GM18502 (cell line): ENCODE measurements around the gene PRPF40B.
"Not testable (repeated sequence)": the region's sequence is repeated elsewhere in the genome, so short reads cannot be mapped to it uniquely, and the experiment has no call there.

Experiments
- ATAC-seq: cut with Tn5 transposase; IDR thresholded peaks from one replicate; pipeline ENCODE4 v1.9.1; 2021; ENCODE audit warnings: mild to moderate bottlenecking; ENCODE audit not compliant: unreplicated experiment, poor library complexity

The PRPF40B gene

GRCh38 chr12:49623142-49623904 lies at the start of gene PRPF40B:
Gene PRPF40B (plus strand): TSS chr12:49623561. CDS start chr12:49623591, 30 bp downstream.
- ATAC-seq = peak; percentile 74

GRCh38 chr12:49577589-49578315 lies 45.6 kb upstream of the PRPF40B start:
- ATAC-seq = no peak

- no peak for ATAC-seq
Measured at GRCh38 chr12:49578471-49579112, 44.8 kb upstream of the PRPF40B start.

- no peak for ATAC-seq
Measured at GRCh38 chr12:49580572-49581535, 42.5 kb upstream of the PRPF40B start.

- ATAC-seq = no peak
Measured at GRCh38 chr12:49582201-49582600, 41.2 kb upstream of the PRPF40B start.

GRCh38 chr12:49582850-49583249 lies 40.5 kb upstream of the PRPF40B start:
- no peak for ATAC-seq

- no peak for ATAC-seq
Measured at GRCh38 chr12:49583366-49584094, 39.8 kb upstream of the PRPF40B start.

- ATAC-seq = no peak
Measured at GRCh38 chr12:49584591-49584990, 38.8 kb upstream of the PRPF40B start.

GRCh38 chr12:49585477-49586459 lies 37.6 kb upstream of the PRPF40B start:
- ATAC-seq = no peak

GRCh38 chr12:49587174-49587908 lies 36.0 kb upstream of the PRPF40B start:
- no peak for ATAC-seq

GRCh38 chr12:49588281-49588680 lies 35.1 kb upstream of the PRPF40B start:
- no peak for ATAC-seq

- no peak for ATAC-seq
Measured at GRCh38 chr12:49588721-49589516, 34.4 kb upstream of the PRPF40B start.

GRCh38 chr12:49598527-49598926 lies 24.8 kb upstream of the PRPF40B start:
- no peak for ATAC-seq

- ATAC-seq = no peak
Measured at GRCh38 chr12:49599961-49600360, 23.4 kb upstream of the PRPF40B start.

GRCh38 chr12:49603721-49604120 lies 19.6 kb upstream of the PRPF40B start:
- ATAC-seq = no peak

GRCh38 chr12:49604856-49605255 lies 18.5 kb upstream of the PRPF40B start:
- ATAC-seq = no peak

- ATAC-seq = not testable (repeated sequence)
Measured at GRCh38 chr12:49605539-49605938, 17.8 kb upstream of the PRPF40B start, which contains the start of gene FAM186B. Gene FAM186B (minus strand): TSS chr12:49605639. CDS start chr12:49605477, 162 bp downstream.
